GM10248 (cell line): ENCODE measurements around the gene RAB14.
"Not testable (repeated sequence)": the region's sequence is repeated elsewhere in the genome, so short reads cannot be mapped to it uniquely, and the experiment has no call there.

Experiments used
- CTCF ChIA-PET: fragments of 300-600 bp; sonication (Branson Sonifier 250); formaldehyde crosslinking; extraction: SDS; loops from one replicate; lab custom pipeline; 2021; ENCODE audit warnings: antibody characterized with exemption; lab: Yijun Ruan, JAX
- POLR2A ChIA-PET: fragments of 350-650 bp; sonication (Branson Sonifier 250); formaldehyde crosslinking; extraction: SDS; loops from one replicate; lab custom pipeline; 2020; ENCODE audit warnings: antibody characterized with exemption; lab: Yijun Ruan, JAX
- DNase-seq: peaks from one replicate; pipeline ENCODE4 v3.0.0; 2012; ENCODE audit errors: extremely low spot score
- CTCF ChIP-seq: IDR thresholded peaks from 2 replicates; pipeline ENCODE4 v1.5.1; 2012; ENCODE audit warnings: mild to moderate bottlenecking, low read depth; ENCODE audit errors: extremely low read depth, missing control alignments, control extremely low read depth

Gene RAB14

GRCh38 chr9:121138561-121138960 is 63.1 kb downstream of the RAB14 start:
- DNase-seq = no peak
- no peak for TF ChIP-seq CTCF
- POLR2A ChIA-PET = no interaction called here
- CTCF ChIA-PET = interaction anchor here (1.2 kb wide), 1 partner anchor 75 kb away, joined by 4 read pairs; no protein-coding TSS in a partner anchor

- ChIA-PET POLR2A (no interaction called here), CTCF (interaction anchor here (1.0 to 1.4 kb wide), 2 partner anchors 10 to 12 kb away, joined by 3 to 4 read pairs; no protein-coding TSS in a partner anchor)
- TF ChIP-seq CTCF = no peak
- no peak for DNase-seq
These were observed 66.0 kb downstream of the RAB14 start for GRCh38 chr9:121135642-121136041.

GRCh38 chr9:121133104-121133816 is 68.4 kb downstream of the RAB14 start:
- DNase-seq = no peak
- ChIA-PET CTCF (interaction anchor here (1.3 to 3.3 kb wide), 3 partner anchors 10 to 29 kb away, joined by 3 to 22 read pairs (median 3); no protein-coding TSS in a partner anchor), POLR2A (interaction anchor here (0.8 kb wide), 1 partner anchor 12 kb away, joined by 3 read pairs; no protein-coding TSS in a partner anchor)
- TF ChIP-seq CTCF = no peak

- DNase-seq, CTCF ChIA-PET, POLR2A ChIA-PET: not testable (repeated sequence)
These were observed 72.3 kb downstream of the RAB14 start for GRCh38 chr9:121129384-121129783.
